COR-L47 (cell line): ENCODE data around the gene BFAR.
"Not testable (repeated sequence)": the region's sequence is repeated elsewhere in the genome, so short reads cannot be mapped to it uniquely, and the experiment has no call there.

Experiments used
- DNase-seq: peaks from one replicate; lab custom pipeline; 2025; lab: John Stamatoyannopoulos, UW

BFAR gene, protein sequence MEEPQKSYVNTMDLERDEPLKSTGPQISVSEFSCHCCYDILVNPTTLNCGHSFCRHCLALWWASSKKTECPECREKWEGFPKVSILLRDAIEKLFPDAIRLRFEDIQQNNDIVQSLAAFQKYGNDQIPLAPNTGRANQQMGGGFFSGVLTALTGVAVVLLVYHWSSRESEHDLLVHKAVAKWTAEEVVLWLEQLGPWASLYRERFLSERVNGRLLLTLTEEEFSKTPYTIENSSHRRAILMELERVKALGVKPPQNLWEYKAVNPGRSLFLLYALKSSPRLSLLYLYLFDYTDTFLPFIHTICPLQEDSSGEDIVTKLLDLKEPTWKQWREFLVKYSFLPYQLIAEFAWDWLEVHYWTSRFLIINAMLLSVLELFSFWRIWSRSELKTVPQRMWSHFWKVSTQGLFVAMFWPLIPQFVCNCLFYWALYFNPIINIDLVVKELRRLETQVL

DNA sequence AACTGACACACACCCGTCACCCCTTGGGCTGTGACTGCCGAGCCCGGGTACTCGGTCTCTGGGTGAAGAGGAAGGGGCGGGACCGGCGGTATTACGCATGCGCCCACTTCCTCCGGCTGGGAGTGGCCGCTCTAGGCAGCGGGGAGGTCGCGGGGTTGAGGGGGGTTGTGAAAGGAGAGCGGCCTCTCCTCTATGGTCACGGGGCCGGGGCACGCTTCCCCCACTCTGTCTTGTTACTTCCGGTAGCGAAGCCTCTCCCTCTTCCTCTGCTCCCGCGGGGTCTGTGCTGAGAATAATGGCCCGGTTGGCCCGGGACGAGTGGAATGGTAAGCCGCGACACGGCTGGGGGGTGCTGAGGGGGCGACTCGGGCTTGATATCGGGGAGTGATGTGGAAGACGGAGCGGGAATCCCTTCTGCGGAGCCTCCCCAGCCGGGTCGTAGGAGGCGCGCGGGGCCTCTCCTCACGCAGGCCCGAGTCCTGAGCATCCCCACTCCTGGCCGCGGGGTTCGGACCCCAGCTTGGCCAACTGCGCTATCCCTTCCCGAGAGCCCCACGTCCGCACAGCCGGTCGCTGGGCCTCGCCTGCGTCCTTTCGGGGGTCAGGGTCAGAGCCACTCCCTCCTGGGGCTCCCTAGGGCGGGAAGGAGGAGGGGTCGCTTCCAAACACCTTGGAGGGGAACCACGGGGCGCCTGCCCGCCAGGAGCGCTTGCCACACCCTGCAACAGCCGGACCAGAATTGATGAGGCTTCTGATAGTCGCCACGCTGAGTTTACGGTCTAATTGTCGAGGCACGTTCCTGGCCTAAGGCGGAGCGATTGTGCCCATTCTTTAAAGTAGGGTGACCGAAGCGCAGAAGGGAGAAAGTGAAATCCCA lies at the start of gene BFAR:
BFAR (plus strand) TSS at position 259 of the 877 bp plus-strand sequence. CDS start 11,396 bp downstream, outside the sequence.
- peak; percentile 95 for DNase-seq

DNA sequence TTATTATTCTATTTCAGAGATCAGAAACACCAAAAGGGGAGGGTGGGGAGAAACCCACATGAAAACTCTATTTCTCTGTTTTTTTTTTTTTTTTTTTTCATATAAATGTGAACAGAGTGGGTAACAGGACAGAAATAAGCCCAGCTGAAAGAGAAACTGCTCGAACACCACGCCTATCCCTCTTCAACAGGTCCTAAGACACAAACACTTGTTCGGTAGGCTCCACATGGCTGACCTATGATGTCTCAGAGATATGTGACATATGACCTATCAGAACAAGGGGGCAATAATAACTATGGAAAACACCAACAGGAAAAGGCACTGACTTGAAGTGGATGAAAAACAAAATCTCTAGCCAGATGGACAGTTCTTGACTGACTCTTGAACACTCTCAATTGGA lies 47.5 kb upstream of the BFAR start:
- DNase-seq = no peak

DNA sequence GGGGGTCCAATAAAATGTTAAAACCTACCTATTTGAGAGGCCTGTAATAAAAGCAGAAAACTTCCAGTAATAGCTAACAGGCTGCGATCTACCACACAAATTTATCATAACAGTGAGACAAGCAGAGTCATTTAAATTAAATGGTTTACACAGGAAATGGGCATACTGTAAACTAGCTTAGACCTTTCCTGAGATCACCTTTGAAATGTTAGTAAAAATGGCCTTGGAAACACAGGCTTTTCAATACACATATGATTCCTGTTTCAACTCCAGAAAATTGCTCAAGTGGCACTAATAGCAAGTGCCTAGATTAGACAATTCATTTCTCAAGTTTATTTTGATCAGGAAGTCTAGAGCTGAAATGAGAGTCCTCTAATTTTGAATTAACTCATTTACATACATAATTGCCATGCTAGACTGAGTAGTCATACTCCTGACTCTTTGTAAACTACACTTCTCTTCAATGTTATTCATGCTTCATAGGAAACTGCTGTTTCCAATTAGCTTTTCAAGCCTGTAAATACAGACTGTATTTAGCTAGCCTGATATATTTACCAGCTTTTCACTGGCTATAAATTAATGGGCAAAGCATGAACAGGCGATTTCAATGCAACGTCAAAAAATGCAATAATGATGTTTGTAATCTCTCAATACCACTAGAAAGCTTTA lies 46.0 kb upstream of the BFAR start:
- DNase-seq = no peak

DNA sequence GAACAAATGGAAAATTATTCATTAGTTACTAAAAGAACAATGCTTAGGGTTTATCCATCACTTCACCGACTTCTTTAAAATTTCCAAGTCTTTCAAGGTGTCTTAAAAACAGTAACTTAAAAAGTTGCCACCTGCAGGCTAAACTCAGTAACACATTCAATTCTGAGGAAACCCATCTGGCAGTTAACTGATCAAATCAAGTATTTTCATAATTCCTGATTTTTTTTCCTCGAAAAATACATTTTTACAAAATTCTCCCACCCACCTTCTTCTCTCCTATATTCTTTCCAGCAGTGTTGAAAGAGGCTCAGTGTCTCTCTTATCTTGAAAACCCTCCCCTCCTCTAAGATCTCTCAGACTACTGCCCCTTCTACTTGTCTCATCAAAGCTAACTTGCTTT lies 32.6 kb upstream of the BFAR start:
- no peak for DNase-seq

DNA sequence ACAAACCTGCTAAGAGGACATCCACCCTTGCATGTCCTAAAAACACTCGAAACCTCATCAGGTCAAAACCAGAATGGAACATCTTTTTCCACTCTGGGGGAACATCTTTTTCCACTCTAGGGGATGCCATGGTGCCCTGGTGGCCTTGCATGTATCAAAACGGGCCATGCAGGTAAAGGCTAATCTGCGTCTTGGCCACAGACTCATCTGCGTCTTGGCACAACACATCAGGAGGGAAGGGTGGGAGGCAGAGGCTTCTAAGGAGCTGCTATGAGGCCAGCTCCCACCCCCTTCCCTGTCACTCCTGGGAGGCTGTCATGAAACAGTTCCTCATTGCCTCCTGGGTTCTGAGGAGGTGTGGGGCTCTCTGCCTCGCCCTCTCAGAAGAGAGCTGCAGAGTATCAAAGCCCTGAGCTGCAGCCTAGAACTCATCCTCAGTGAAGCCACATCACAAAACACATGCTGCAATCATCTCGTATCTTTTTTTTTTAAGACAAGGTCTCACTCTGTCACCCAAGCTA lies 30.2 kb upstream of the BFAR start:
- no peak for DNase-seq

DNA sequence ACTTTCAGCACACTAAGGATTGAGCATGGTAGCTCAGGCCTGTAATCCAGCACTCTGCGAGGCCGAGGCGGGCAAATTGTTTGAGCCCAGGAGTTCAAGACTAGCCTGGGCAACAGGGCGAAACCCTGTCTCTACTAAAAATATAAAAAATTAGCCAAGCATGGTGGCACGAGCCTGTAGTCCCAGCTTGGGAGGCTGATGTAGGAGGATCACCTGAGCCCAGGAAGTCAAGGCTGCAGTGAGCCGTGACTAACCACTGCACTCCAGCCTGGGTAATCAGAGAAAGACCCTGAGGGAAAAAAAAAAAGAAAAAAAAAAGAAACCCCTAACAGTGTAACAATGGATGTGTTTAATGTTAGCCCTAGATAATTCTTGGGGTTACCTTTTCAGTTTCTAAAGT lies 26.6 kb upstream of the BFAR start:
- DNase-seq = no peak

DNA sequence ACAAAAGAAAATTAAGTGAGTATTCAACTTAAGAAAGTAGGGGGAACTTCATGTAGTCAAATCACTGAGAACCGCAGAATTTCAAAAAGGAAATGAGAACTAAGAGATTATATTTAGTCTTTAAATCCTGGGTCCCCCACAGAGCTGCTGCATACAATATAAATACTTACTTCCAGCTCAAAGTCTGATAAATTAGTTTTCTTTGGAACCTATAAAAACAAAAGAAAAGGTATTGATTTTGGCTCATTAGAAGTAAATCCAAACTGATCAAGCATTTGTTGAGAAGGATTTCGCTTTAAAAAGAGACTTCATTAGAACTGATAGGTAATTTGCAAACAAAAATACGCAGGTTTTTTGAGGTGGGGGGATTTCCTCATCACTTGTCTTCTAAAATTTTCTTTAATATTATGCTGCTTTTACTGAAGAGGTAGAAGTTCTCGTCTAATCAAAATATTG lies 24.6 kb upstream of the BFAR start:
- no peak for DNase-seq

DNA sequence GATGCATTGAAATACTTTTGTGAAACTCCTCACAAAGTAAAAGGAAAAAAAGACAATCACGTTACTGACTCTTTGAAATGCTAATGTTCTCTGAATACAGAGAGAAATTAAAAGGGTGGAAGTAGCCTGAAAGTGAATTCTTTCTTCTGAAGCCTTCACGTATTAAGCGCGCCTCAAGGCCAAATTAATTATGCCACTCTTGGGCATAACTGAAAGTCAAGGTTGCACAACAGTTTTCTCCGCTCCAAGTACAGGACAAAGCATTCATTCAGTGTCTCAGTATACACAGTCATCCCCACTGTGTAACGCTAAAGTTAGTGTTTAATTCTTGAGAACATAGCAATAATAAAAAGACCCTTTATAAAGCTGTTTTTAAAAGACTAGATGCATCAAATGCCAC lies 24.1 kb upstream of the BFAR start:
- no peak for DNase-seq

DNA sequence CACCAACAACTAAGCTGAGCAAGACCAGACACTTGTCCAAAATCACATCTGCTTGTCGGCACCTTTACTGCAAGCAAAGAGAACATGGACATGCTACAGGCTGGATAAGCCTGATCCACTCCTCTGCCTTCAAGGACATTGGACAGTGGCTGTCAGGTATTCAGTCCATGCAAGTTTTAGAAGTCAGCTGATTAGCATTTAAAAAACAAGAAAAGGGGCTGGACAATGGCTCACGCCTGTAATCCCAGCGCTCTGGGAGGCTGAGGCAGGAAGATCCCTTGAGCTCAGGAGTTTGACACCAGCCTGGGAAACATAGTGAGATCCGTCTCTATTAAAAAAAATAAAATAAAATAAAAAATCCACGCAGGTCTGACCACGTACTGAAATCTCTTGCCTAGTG lies 23.0 kb upstream of the BFAR start:
- no peak for DNase-seq

DNA sequence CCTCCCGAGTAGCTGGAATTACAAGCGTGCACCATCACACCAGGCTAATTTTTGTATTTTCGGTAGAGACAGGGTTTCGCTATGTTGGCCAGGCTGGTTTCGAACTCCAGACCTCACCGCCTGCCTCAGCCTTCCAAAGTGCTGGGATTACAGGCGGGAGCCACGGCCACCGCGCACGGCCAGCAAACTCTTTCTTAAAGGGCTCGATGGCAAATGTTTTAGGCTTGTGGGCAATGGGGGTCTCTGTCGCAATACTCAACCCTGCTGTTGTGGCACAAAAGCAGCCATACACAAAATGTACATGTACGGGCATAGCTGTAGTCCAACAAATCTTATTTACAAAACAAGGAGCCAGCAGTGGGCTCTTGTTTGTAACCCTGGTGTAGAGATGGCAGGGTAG lies 21.1 kb upstream of the BFAR start:
- DNase-seq = no peak

DNA sequence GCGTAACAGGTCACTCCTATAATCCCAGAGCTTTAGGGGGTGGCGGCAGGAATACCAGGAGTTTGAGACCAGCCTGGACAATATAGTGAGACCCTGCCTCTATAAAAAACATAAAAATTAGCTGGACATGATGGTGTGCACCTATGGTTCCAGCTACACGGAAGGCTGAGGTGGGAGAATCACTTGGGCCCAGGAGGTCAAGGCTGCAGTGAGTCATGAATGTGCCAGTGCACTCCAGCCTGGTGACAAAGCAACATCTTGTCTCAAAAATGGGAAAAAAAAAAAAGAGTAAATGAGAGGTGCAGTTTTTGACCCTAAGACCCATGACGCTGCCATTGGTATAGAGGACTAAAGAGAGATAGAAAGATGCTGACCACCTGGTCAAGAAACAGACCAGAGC lies 18.8 kb upstream of the BFAR start:
- no peak for DNase-seq

DNA sequence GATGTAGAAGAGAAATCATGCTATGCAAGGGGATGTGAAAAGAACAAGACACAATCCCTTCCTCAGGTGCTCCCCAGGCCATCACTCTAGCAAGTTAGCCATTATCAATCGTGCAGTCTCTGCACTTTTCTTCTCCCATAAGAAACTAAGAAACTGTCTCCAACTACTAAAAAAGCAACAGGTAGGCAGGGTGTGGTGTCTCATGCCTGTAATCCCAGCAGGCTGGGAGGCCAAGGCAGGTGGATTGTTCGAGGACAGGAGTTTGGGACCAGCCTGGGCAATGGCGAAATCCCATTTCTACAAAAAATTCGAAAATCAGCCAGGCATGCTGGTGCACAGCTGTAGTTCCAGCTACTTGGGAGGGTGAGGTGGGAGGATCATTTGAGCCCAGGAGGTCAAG lies 16.5 kb upstream of the BFAR start:
- no peak for DNase-seq

DNA sequence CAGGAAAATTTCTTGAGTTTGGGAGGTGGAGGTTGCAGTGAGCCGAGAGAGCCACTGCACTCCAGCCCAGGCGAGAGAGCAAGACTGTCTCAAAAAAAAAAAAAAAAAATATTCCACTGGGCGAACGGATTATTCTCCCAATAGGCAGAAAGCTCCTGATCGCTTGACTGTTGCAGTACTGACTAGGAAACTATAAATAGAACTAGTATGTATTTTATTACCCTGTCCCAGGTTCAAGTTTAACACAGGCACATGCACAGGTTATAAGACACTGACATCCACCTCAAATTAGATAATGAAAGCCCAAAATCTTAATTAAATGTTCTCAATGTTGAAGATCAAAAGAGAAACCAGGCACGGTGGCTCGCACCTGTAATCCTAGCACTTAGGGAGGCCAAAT lies 14.2 kb upstream of the BFAR start:
- DNase-seq = no peak

DNA sequence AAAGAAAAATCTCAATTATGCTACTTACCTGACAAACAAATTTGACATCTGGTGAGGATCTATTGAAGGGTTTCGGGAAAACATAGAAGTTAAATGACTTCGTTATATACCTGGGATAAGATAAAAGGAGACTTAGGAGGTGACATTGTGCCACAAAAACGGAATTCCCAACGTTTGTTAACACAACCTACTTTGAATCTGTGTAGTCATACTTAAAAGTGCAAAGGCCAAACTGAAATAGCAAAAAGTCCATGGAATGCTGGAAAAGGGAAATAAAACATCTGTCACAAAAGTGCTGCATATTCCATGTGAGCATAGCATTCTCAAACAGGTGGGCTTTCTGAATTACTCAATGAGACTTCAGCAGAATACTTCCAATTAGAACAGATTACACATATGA lies 5.7 kb upstream of the BFAR start:
- no peak for DNase-seq

DNA sequence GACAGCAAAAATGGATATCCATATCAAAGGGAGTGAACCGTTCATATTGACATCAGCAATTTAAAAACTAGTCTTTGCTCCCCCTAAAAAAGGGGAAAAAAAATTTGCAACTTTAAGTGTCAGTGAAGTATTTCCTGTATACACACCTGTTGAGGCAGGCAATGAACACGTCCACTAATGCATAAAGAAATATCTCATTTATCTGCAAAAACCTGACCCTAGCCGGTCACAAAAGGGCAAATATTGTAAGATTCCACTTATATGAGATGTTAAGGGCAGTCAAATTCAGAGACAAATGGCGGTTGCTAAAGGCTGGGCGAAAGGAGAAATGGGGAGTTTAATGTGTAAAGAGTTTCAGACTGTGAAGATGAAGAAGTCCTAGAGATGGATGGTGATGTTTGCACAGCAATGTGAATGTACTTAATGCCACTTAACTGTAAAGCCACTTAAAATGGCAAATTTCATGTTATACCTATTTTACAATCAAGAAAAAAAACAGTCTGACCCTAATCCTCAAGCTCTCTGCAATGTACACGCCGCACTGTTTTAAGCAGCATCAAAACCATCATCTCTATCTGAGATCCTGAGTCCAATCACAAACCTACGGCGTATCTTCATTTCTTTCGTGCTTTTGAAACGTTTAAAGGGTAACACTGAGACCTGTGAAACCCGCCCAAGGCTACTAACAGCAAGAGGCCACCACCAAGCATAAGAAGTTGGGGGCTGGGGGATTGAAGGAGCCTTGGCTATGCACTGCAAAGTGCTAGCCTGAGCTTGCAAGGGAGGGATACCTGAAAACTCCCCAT lies 3.7 kb upstream of the BFAR start:
- no peak for DNase-seq

DNA sequence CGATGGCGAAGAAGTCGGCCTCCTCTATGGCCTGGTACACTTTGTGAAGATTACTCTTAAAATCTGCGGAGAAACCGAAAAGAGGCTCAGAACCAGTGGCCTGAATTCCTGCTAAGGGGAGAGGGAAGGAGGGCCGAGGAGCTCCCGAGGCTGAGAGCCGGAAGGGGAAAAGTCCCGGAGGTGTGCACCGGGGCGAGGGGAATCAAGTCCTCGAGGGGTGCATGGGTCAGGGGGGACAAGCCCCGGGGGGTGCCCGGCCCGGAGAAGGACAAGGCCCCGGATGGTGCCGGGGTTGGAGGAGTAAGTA lies 3.2 kb upstream of the BFAR start:
- DNase-seq = no peak

DNA sequence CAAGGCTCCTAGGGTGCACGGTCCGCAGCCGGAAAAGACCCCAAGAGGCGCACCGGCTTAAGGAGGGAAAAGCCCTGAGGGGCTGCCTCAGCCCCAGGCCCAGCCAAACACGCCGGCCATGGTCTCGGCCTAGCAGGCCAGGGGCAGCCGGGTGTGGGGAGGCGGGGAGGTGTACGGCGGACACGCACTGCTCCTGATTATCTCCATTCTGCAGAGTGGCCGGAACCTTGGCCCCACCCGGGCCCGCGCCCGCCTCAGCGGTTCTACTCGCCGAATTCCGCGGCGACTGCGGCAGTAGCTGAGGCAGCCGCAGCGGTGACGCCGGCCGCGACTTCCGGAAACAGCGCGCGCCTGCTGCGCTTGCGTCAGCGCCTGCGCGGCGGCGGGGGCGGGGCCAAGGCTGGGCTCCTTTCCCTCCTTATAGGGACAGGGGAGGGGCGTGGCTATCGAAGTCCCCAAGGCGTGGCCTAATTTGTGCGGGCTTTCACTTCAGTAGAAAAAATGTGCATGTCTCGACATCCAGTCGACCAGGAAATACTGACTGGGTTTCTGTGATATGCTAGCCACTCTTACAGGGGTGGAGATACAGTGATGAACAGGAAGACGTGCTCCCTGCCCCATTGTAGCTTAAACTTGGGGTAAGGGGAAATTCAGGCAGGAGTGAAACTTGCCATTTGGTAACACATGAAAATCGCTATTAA lies 2.7 kb upstream of the BFAR start, which contains the start of gene PARN:
PARN (minus strand) TSS at position 342 of the 701 bp plus-strand sequence; CDS start at position 207, 135 bp downstream.
- DNase-seq = peak; percentile 98

DNA sequence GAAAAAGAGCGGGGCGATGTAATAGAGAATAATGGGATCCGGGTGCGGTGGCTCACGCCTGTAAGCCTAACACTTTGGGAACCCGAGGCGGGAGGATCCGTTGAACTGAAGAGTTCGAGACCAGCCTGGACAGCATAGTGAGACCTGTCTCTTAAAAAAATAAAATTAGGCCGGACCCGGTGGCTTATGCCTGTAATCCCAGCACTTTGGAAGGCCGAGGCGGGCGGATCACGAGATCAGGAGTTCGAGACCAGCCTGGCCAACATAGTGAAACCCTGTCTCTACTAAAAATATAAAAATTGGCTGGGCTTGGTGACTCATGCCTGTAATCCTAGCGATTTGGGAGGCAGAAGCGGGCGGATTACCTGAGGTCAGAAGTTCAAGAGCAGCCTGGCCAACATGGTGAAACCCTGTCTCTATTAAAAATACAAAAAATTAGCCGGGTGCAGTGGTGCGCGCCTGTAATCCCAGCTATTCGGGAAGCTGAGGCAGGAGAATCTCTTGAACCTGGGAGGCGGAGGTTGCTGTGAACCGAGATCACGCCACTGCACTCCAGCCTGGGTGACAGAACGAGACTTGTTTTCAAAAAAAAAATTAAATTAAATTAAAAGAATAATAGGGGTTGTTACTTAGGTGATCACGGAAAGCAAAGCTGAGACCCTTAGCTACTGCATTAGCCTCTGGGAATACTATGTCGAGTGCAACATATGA lies 2.0 kb upstream of the BFAR start:
- DNase-seq = not testable (repeated sequence)

DNA sequence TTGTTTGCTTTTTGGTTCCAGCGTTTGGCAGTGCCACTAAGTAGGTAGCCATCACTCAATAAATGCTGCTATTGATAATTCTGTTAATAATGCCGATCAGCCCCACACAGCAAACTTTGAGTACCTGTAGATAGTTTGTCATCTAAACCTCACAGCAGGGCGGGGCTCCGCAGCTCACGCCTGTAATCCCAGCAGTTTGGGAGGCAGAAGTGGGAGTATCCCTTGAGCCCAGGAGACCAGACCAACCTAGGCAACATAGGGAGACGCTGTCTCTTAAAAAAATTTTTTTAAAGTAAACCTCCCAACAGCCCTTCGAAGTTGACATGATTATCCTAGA lies 1.6 kb downstream of the BFAR start:
- no peak for DNase-seq
